ENCODE results near the gene LIPJ.

The LIPJ gene

GRCh38 chr10:88586462-88586861, at the start of gene LIPJ:
Gene LIPJ, plus strand, starts transcription at chr10:88586762. Its CDS starts 3,926 bp downstream, at chr10:88590688.
- no peak for DNase-seq

GRCh38 chr10:88537322-88537721, 49.2 kb upstream of the LIPJ start:
- DNase-seq, result no peak

GRCh38 chr10:88538048-88538447, 48.5 kb upstream of the LIPJ start:
- no peak for DNase-seq

- no peak for DNase-seq
These were observed 46.2 kb upstream of the LIPJ start for GRCh38 chr10:88540351-88540750.

- DNase-seq, result no peak
These were observed 45.4 kb upstream of the LIPJ start for GRCh38 chr10:88541116-88541626.

- no peak for DNase-seq
These were observed 44.0 kb upstream of the LIPJ start for GRCh38 chr10:88542522-88542921.

GRCh38 chr10:88544140-88544870, 42.3 kb upstream of the LIPJ start:
- no peak for DNase-seq

GRCh38 chr10:88545359-88545758, 41.2 kb upstream of the LIPJ start:
- DNase-seq, result no peak

GRCh38 chr10:88546497-88546896, 40.1 kb upstream of the LIPJ start:
- DNase-seq, result no peak

- DNase-seq, result no peak
These were observed 35.3 kb upstream of the LIPJ start for GRCh38 chr10:88551246-88551645.

GRCh38 chr10:88553116-88553752, 33.3 kb upstream of the LIPJ start:
- DNase-seq, result no peak

GRCh38 chr10:88555190-88555908, 31.2 kb upstream of the LIPJ start:
- no peak for DNase-seq

- DNase-seq, result no peak
These were observed 29.3 kb upstream of the LIPJ start for GRCh38 chr10:88557256-88557655.

GRCh38 chr10:88557658-88558057, 28.9 kb upstream of the LIPJ start:
- DNase-seq, result no peak

GRCh38 chr10:88562152-88562551, 24.4 kb upstream of the LIPJ start:
- no peak for DNase-seq

GRCh38 chr10:88565072-88565471, 21.5 kb upstream of the LIPJ start:
- DNase-seq, result no peak

GRCh38 chr10:88582411-88582805, 4.2 kb upstream of the LIPJ start:
- DNase-seq, result no peak

GRCh38 chr10:88582806-88583583, 3.6 kb upstream of the LIPJ start, which contains the start of gene RNLS:
Gene RNLS, minus strand, starts transcription at chr10:88583318.
- peak; percentile 48 to 57 (median 50) for DNase-seq

- no peak for DNase-seq
These were observed 3.0 kb upstream of the LIPJ start for GRCh38 chr10:88583584-88583957.

GRCh38 chr10:88592381-88592780, 5.8 kb downstream of the LIPJ start:
- no peak for DNase-seq

- DNase-seq, result no peak
These were observed 6.3 kb downstream of the LIPJ start for GRCh38 chr10:88592906-88593305.

- DNase-seq, result no peak
These were observed 7.9 kb downstream of the LIPJ start for GRCh38 chr10:88594482-88594881.

- no peak for DNase-seq
These were observed 11.5 kb downstream of the LIPJ start for GRCh38 chr10:88598055-88598454.
